Ascending aorta (tissue), 2 donors: ENCODE data around the gene VIT. TPM values are rescaled to one million over a fixed set of nuclear protein-coding genes. Genes with fewer than 3 reads are reported as not detected.

Experiments used
- DNase-seq, 2 donors: peaks; one replicate each; pipeline ENCODE4 v3.0.0-alpha.2; 2019; ENCODE audit warnings: low spot score in 2 of 2
- H3K27ac ChIP-seq, 2 donors: fragments of 200-600 bp; sonication (generic); one replicate each; pipeline ENCODE4 v1.5.1; 2016 to 2017; ENCODE audit warnings: mild to moderate bottlenecking in 1 of 2
- H3K27me3 ChIP-seq: fragments of 200-600 bp; sonication (generic); one replicate; pipeline ENCODE4 v1.5.1; 2017
- H3K36me3 ChIP-seq, 2 donors: fragments of 200-600 bp; sonication (generic); one replicate each; pipeline ENCODE4 v1.5.1; 2016
- H3K4me1 ChIP-seq, 2 donors: fragments of 200-600 bp; sonication (generic); one replicate each; pipeline ENCODE4 v1.5.1; 2016 to 2017; ENCODE audit warnings: mild to moderate bottlenecking in 1 of 2
- H3K4me3 ChIP-seq, 2 donors: fragments of 200-600 bp; sonication (generic); one replicate each; pipeline ENCODE4 v1.5.1; 2016 to 2017; ENCODE audit warnings: mild to moderate bottlenecking in 1 of 2
- H3K9me3 ChIP-seq, 2 donors: fragments of 200-600 bp; sonication (generic); one replicate each; pipeline ENCODE4 v1.5.1; 2016
- intact Hi-C: fragments of 100-400 bp; cut with DNase I; formaldehyde crosslinking; loops from one replicate; pipeline ENCODE4 v1.15.1; 2023
- total RNA-seq: library from RNA; depleted of rRNA; stranded (reverse); fragments of >200 nt; gene quantifications from one replicate; pipeline ENCODE4 v1.1.0, GENCODE V29; 2016
- TF ChIP-seq, protein P1 (sequence below), 3 experiments: fragments of 200-600 bp in 2 of 3; fragments of 450-650 bp in 1 of 3; sonication (generic) in 2 of 3; IDR thresholded peaks; one replicate each; pipeline ENCODE4 v1.5.1; 2016 to 2019; ENCODE audit warnings: antibody characterized with exemption in 3 of 3, mild to moderate bottlenecking in 1 of 3, moderate library complexity in 1 of 3

The VIT gene
- total RNA-seq, 1 donor from 2014 or later: 8.1 TPM

DNA sequence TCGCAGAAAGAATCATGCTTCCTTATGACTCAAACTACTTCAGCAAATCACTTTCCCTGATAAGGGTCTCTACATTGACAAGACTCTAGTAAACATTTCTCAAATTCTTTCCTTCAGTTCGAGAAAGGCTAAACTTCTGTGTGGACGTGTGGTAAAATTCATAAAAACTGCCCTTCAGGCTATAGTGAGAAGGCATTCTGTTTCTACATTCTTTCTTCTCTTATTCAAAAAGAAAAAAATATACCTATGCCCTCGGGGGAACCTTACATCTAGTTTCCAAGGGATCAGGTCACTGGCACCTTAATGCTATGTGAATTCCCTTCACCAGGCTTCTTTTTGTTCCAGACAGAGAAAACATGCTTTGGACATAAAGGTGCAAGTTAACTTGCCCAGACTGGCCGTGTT lies 4.9 kb downstream of the VIT start:
- peaks cover 0 to 6% of the 10 kb centered on the region in 2 donors for H3K4me1 ChIP-seq
- no peaks in the 10 kb centered on the region for H3K27me3 ChIP-seq
- no peaks in the 10 kb centered on the region for H3K36me3 ChIP-seq
- H3K9me3 ChIP-seq: no peaks in the 10 kb centered on the region
- TF ChIP-seq, protein P1, sequence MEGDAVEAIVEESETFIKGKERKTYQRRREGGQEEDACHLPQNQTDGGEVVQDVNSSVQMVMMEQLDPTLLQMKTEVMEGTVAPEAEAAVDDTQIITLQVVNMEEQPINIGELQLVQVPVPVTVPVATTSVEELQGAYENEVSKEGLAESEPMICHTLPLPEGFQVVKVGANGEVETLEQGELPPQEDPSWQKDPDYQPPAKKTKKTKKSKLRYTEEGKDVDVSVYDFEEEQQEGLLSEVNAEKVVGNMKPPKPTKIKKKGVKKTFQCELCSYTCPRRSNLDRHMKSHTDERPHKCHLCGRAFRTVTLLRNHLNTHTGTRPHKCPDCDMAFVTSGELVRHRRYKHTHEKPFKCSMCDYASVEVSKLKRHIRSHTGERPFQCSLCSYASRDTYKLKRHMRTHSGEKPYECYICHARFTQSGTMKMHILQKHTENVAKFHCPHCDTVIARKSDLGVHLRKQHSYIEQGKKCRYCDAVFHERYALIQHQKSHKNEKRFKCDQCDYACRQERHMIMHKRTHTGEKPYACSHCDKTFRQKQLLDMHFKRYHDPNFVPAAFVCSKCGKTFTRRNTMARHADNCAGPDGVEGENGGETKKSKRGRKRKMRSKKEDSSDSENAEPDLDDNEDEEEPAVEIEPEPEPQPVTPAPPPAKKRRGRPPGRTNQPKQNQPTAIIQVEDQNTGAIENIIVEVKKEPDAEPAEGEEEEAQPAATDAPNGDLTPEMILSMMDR (IDR thresholded peaks at IDR 0.05): no peak
- intact Hi-C loops: no loop called here
- no peak for DNase-seq
- H3K4me3 ChIP-seq: no peak overlapping the region
- H3K27ac ChIP-seq: no peak overlapping the region

DNA sequence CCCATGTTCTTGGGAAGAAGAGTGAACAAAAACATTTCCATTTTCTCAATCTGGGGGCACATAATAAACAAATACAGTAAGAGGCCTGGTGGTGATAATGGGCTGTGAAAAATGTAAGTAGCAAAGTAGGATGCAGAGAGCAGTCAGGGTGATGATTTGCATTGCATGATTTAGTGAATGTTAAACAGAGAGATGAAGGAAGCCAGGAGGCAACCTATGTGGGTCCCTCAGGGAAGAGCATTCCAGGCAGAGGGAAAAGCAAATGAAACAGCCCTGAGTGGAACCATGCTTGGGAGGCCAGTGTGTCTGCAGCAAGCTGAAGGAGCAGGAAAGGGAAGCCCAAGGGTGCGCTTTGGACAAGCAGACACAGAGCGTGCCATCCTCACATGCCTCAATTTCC lies 5.4 kb downstream of the VIT start:
- TF ChIP-seq, protein P1 (IDR thresholded peaks at IDR 0.05): no peak
- H3K36me3 ChIP-seq: no peaks in the 10 kb centered on the region
- no peak overlapping the region for H3K27ac ChIP-seq
- H3K4me1 ChIP-seq: peaks cover 0 to 6% of the 10 kb centered on the region in 2 donors
- DNase-seq: no peak
- H3K27me3 ChIP-seq: no peaks in the 10 kb centered on the region
- intact Hi-C loops: no loop called here
- no peak overlapping the region for H3K4me3 ChIP-seq
- no peaks in the 10 kb centered on the region for H3K9me3 ChIP-seq

DNA sequence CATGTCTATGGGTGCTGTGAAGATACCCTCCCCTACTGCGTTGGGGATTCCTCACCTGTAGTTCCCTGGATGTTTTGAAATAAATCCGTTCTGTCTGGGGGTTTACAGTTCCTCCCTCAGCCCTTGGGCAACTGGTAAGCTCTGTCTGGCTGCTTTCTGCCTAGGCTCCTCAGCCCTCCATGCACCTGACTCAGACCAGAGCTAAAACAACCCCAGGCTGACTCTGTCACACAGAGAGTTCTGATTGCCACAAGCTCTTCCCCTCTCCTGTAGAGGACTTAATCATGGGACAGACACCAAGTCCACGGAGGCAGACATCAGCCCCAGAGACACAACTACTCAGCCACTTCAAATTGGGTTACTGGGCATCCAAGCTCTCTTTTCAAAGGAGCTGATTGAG lies 6.3 kb downstream of the VIT start:
- no peak overlapping the region for H3K27ac ChIP-seq
- intact Hi-C loops: no loop called here

DNA sequence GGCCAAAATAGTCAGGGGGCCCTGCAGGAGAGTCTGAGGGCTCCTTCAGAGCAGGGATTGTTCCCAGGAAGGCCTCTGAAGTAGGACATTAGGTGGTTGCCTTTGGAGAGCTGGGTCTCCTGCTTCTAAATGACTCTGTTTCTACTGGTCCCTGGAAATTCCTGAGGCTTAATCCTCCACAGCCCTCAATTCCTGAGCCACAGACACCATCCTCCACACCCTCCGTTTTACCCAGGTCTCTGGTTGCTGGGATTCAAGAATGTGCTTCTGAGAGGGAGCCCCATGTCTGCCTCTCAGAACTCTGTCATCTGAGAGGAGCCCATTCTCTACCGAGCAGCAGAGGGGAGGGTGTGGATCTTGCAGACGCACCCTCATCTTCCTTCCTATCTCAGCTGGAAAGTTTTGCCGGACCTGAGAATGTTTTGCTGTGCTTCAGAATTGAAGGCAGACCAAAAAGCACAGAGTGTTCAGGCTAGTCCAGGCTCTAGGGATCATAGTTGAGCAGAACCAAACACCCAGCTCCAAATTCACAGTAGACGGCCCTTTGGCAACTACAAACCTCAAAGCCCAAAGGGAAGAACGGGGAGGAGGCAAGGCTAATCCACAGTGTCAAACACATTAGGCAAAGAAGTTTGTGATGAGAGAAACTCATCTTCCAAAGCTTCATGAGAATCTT lies 8.1 kb downstream of the VIT start:
- intact Hi-C loops: no loop called here
- H3K4me1 ChIP-seq: no peaks in the 10 kb centered on the region
- TF ChIP-seq, protein P1 (IDR thresholded peaks at IDR 0.05): no peak
- no peaks in the 10 kb centered on the region for H3K9me3 ChIP-seq
- no peak overlapping the region for H3K27ac ChIP-seq
- no peak overlapping the region for H3K4me3 ChIP-seq
- H3K36me3 ChIP-seq: no peaks in the 10 kb centered on the region
- no peak for DNase-seq
- no peaks in the 10 kb centered on the region for H3K27me3 ChIP-seq

More for the DNA sequence above, 6.3 kb downstream of the VIT start:
- no peak for DNase-seq
- H3K27me3 ChIP-seq: no peaks in the 10 kb centered on the region
- H3K9me3 ChIP-seq: no peaks in the 10 kb centered on the region
- H3K4me1 ChIP-seq: peaks cover 0 to 4% of the 10 kb centered on the region in 2 donors
- no peaks in the 10 kb centered on the region for H3K36me3 ChIP-seq
- TF ChIP-seq, protein P1 (IDR thresholded peaks at IDR 0.05): no peak
- H3K4me3 ChIP-seq: no peak overlapping the region

DNA sequence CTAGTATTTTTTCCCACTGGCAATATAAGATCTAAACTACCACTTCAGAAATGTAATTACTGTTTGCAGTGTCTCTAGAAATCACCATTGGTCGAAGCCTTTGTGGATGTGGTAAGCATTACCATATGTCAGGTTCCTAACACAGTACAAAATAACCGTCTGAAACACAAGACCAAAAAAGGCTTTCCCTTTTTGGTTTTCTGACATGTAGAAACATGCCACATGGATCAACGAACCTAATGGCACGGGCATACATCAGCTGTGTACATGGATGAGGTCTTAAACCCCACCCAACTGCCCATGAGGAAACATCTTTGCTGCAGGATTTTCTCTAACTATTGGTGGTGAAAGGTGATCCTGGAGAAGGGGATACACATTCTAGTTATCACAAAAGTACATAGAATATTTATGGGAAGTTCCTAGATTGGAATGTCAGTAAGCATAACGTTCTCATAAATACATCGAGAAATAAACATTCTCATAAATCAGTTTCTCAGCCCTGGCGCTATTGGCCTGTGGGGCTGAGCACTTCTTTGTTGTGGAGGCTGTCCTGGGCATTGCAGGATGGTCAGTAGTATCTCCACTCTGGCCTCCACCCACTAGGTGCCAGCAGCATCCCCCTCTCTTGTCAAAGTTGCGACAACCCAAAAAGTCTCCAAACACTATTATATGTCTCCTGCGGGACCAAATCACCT lies 9.0 kb downstream of the VIT start:
- DNase-seq: no peak
- H3K27me3 ChIP-seq: no peaks in the 10 kb centered on the region
- no peak overlapping the region for H3K27ac ChIP-seq
- H3K4me3 ChIP-seq: no peak overlapping the region
- H3K36me3 ChIP-seq: no peaks in the 10 kb centered on the region
- TF ChIP-seq, protein P1 (IDR thresholded peaks at IDR 0.05): no peak
- no peaks in the 10 kb centered on the region for H3K9me3 ChIP-seq
- intact Hi-C loops: no loop called here
- no peaks in the 10 kb centered on the region for H3K4me1 ChIP-seq
